Measurements from ENCODE around the gene KCNIP1.

DNA sequence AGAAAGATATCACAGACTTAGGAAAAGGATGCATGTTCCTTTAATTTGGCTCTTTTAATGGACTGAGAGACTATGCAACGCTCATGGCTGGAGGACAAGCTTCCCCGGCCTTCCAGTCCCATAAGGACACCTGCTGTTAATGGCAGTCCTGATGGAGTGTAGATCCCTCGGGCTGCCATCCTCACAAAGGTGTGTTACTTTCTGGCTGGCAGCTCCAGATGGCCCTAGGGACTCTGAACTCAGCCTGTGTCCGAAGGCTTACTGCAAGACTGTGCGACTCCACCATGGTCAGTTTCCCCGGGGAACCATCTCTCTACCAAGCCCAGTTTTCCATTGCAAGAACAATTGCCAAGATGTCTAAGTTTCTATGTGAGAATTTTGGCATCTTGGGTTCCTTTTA is 25.5 kb upstream of the KCNIP1 start:
- TF ChIP-seq EED (IDR thresholded peaks at IDR 0.05; ENCODE audit: low read depth), result no peak
- no peak for TF ChIP-seq CHD2 (IDR thresholded peaks at IDR 0.05; ENCODE audit: borderline replicate concordance, low read depth, low read length)
- no peak for TF ChIP-seq CREM (IDR thresholded peaks at IDR 0.05; ENCODE audit: low read depth)
- no peak for TF ChIP-seq CBFB (IDR thresholded peaks at IDR 0.05; ENCODE audit: low read depth)
- TF ChIP-seq MYC (IDR thresholded peaks at IDR 0.05; ENCODE audit: insufficient read depth, insufficient read length, insufficient replicate concordance, low read length, severe bottlenecking), result no peak
- TF ChIP-seq, protein P1, sequence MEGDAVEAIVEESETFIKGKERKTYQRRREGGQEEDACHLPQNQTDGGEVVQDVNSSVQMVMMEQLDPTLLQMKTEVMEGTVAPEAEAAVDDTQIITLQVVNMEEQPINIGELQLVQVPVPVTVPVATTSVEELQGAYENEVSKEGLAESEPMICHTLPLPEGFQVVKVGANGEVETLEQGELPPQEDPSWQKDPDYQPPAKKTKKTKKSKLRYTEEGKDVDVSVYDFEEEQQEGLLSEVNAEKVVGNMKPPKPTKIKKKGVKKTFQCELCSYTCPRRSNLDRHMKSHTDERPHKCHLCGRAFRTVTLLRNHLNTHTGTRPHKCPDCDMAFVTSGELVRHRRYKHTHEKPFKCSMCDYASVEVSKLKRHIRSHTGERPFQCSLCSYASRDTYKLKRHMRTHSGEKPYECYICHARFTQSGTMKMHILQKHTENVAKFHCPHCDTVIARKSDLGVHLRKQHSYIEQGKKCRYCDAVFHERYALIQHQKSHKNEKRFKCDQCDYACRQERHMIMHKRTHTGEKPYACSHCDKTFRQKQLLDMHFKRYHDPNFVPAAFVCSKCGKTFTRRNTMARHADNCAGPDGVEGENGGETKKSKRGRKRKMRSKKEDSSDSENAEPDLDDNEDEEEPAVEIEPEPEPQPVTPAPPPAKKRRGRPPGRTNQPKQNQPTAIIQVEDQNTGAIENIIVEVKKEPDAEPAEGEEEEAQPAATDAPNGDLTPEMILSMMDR (IDR thresholded peaks at IDR 0.05 in 2 of 3, conservative IDR thresholded peaks at IDR 0.05 in 1 of 3; ENCODE audit: control insufficient read depth in 2 of 3, extremely low read depth in 1 of 3, insufficient read depth in 1 of 3, low read depth in 3 of 3, low read length in 3 of 3), result no peak
- no peak for TF ChIP-seq NFYB (IDR thresholded peaks at IDR 0.05; ENCODE audit: insufficient read depth, low read depth, low read length)

All from GM12878 (cell line).